Keratinocyte (primary cell): ENCODE data around the gene DIS3L2. TPM values are rescaled to one million over a fixed set of nuclear protein-coding genes. Genes with fewer than 3 reads are reported as not detected.

Experiments used
- DNase-seq: peaks from one replicate; pipeline ENCODE4 v3.0.0-alpha.2; 2011; ENCODE audit warnings: low read depth, missing footprints, low spot score
- FAIRE-seq: peaks from 2 replicates; lab custom pipeline; 2011; peaks lifted over from hg19 to GRCh38; lab: Jason Lieb, UNC
- H2AFZ ChIP-seq: 2 replicates; pipeline ENCODE4 v1.6.0; 2012; ENCODE audit warnings: low read length, control low read depth, inconsistent platforms; ENCODE audit not compliant: control insufficient read depth
- H3K27ac ChIP-seq: 2 replicates; pipeline ENCODE4 v1.5.1; 2011; ENCODE audit warnings: low read length; ENCODE audit not compliant: control insufficient read depth, insufficient read depth
- H3K27me3 ChIP-seq: 3 replicates; pipeline ENCODE4 v1.6.0; 2011; ENCODE audit warnings: low read length; ENCODE audit not compliant: control insufficient read depth, insufficient read depth; ENCODE audit errors: extremely low read depth
- H3K36me3 ChIP-seq, 2 experiments: 2 replicates in 1 of 2; 3 replicates in 1 of 2; pipeline ENCODE4 v1.5.1; 2011; ENCODE audit warnings: low read length in 2 of 2, mild to moderate bottlenecking in 1 of 2; ENCODE audit not compliant: control insufficient read depth in 2 of 2, insufficient read depth in 2 of 2; ENCODE audit errors: extremely low read depth in 1 of 2
- H3K4me1 ChIP-seq: 3 replicates; pipeline ENCODE4 v1.5.1; 2011; ENCODE audit warnings: low read length; ENCODE audit not compliant: control insufficient read depth, insufficient read depth; ENCODE audit errors: extremely low read depth
- H3K4me2 ChIP-seq: 3 replicates; pipeline ENCODE4 v1.6.0; 2011; ENCODE audit warnings: low read depth, low read length; ENCODE audit not compliant: control insufficient read depth, insufficient read depth; ENCODE audit errors: extremely low read depth
- H3K4me3 ChIP-seq, 3 experiments: fragments of 200-600 bp in 1 of 3; sonication (generic) in 1 of 3; 2 replicates in 2 of 3; 3 replicates in 1 of 3; pipeline ENCODE4 v1.5.1; 2011 to 2016; ENCODE audit warnings: low read length in 3 of 3, mild to moderate bottlenecking in 3 of 3, control low read depth in 2 of 3, inconsistent platforms in 1 of 3, low read depth in 1 of 3, mixed read lengths in 1 of 3, mixed run types in 1 of 3, moderate library complexity in 1 of 3; ENCODE audit not compliant: control insufficient read depth in 2 of 3, insufficient read depth in 2 of 3; ENCODE audit errors: extremely low read depth in 1 of 3
- H3K79me2 ChIP-seq: 2 replicates; pipeline ENCODE4 v1.6.0; 2012; ENCODE audit warnings: low read length; ENCODE audit not compliant: control insufficient read depth, insufficient read depth
- H3K9ac ChIP-seq: 3 replicates; pipeline ENCODE4 v1.6.0; 2011; ENCODE audit warnings: low read length; ENCODE audit not compliant: control insufficient read depth, insufficient read depth; ENCODE audit errors: extremely low read depth
- H3K9me1 ChIP-seq: 3 replicates; pipeline ENCODE4 v1.6.0; 2011; ENCODE audit warnings: low read length; ENCODE audit not compliant: control insufficient read depth, insufficient read depth; ENCODE audit errors: extremely low read depth
- H3K9me3 ChIP-seq: 2 replicates; pipeline ENCODE4 v1.5.1; 2012; ENCODE audit warnings: low read depth, low read length; ENCODE audit not compliant: control insufficient read depth
- H4K20me1 ChIP-seq: 3 replicates; pipeline ENCODE4 v1.6.0; 2011; ENCODE audit warnings: low read length; ENCODE audit not compliant: control insufficient read depth, insufficient read depth; ENCODE audit errors: extremely low read depth
- EZH2 ChIP-seq: IDR thresholded peaks from one replicate; pipeline ENCODE4 v1.6.1; 2012; ENCODE audit warnings: inconsistent platforms, mild to moderate bottlenecking, low read length, moderate library complexity
- dilution Hi-C: fragments of 300-500 bp; cut with MboI; formaldehyde crosslinking; loops from one replicate; pipeline ENCODE4 v1.7.0; 2020; ENCODE audit warnings: low sequenced_read_pairs; ENCODE audit not compliant: extremely low pct_ligation_motif_present
- polyA plus RNA-seq, 5 experiments: library from polyadenylated mRNA; depleted of rRNA in 3 of 5; stranded (reverse) in 3 of 5; stranded (forward) in 1 of 5; unstranded in 1 of 5; fragments of >200 nt; gene quantifications; 1 replicate in 1 of 5; 2 replicates in 3 of 5; 3 replicates in 1 of 5; pipeline versions ENCODE4 v1.2.1 to v1.2.3, GENCODE V29; 2011 to 2012; ENCODE audit warnings: missing spikeins in 2 of 5, low read depth in 1 of 5, low replicate concordance in 1 of 5
- TF ChIP-seq, protein P1 (sequence below), 3 experiments: IDR thresholded peaks in 1 of 3; conservative IDR thresholded peaks in 1 of 3; optimal IDR thresholded peaks in 1 of 3; 2 replicates in 2 of 3; 3 replicates in 1 of 3; pipeline versions ENCODE3 to v1.5.1; 2011; ENCODE audit warnings: low read length in 3 of 3, mild to moderate bottlenecking in 3 of 3, moderate library complexity in 2 of 3, control low read depth in 1 of 3, inconsistent platforms in 1 of 3; ENCODE audit not compliant: insufficient read depth in 2 of 3; ENCODE audit errors: extremely low read depth in 1 of 3

The DIS3L2 gene
- polyA plus RNA-seq, 1 donor (not counting 4 experiments of a cell fraction or from before 2014, with no cell fraction given): 8.6 TPM

DNA sequence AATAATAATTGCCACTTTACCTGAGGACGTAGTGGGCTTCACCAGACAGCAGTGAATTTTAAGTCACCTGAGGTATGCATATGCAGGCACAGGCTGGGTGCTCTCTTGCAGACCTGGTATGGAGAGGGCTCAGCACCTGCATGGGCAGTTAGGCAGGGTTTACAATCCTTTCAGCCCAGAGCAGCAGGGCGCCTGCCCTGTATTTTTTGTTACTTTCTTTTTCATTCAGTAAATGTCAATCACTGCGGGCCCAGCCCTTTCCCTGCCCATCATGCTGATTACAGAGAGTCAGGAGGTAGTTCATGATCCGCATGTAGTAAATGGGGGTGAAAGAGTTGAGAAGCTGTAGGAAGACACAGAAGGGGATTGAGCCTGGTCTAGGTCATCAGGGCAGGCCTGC, 270.0 kb downstream of the DIS3L2 start:
- H3K4me2 ChIP-seq: no peak overlapping the region
- no peak overlapping the region for H2AFZ ChIP-seq
- H4K20me1 ChIP-seq: no peaks in the 10 kb centered on the region
- no peaks in the 10 kb centered on the region for H3K27me3 ChIP-seq
- no peak overlapping the region for H3K4me3 ChIP-seq
- H3K27ac ChIP-seq: no peak overlapping the region
- no peaks in the 10 kb centered on the region for H3K9me3 ChIP-seq
- DNase-seq: no peak
- H3K9me1 ChIP-seq: no peaks in the 10 kb centered on the region
- H3K9ac ChIP-seq: no peak overlapping the region
- peaks cover 10% of the 10 kb centered on the region for H3K4me1 ChIP-seq
- no peaks in the 10 kb centered on the region for H3K36me3 ChIP-seq
- H3K79me2 ChIP-seq: no peaks in the 10 kb centered on the region
- no peak for FAIRE-seq
- TF ChIP-seq, protein P1, sequence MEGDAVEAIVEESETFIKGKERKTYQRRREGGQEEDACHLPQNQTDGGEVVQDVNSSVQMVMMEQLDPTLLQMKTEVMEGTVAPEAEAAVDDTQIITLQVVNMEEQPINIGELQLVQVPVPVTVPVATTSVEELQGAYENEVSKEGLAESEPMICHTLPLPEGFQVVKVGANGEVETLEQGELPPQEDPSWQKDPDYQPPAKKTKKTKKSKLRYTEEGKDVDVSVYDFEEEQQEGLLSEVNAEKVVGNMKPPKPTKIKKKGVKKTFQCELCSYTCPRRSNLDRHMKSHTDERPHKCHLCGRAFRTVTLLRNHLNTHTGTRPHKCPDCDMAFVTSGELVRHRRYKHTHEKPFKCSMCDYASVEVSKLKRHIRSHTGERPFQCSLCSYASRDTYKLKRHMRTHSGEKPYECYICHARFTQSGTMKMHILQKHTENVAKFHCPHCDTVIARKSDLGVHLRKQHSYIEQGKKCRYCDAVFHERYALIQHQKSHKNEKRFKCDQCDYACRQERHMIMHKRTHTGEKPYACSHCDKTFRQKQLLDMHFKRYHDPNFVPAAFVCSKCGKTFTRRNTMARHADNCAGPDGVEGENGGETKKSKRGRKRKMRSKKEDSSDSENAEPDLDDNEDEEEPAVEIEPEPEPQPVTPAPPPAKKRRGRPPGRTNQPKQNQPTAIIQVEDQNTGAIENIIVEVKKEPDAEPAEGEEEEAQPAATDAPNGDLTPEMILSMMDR (optimal IDR thresholded peaks at IDR 0.05 in 1 of 3, IDR thresholded peaks at IDR 0.05 in 1 of 3, conservative IDR thresholded peaks at IDR 0.05 in 1 of 3; ENCODE audit: extremely low read depth in 1 of 3, insufficient read depth in 2 of 3, low read length in 3 of 3): no peak
- TF ChIP-seq EZH2: no peak
- dilution Hi-C loops: no loop called here

DNA sequence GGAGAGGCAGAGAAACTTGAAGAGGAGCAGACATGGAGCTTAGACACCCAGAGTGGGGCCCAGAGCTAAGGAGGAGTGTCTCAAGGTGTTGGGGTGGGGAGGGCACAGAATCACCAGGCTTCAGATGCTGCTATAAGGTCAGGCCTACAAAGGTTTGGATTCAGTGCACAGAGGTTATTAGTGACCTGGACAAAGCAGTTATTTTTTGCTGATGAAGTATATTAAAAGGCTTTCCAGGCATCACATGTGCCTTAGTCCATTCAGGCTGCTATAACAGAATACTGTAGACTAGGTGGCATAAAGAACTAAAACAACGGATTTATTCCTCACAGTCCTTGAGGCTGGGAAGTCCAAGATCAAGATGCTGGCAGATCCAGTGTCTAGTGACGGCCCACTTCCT, 271.4 kb downstream of the DIS3L2 start:
- TF ChIP-seq EZH2: no peak
- TF ChIP-seq, protein P1 (optimal IDR thresholded peaks at IDR 0.05 in 1 of 3, IDR thresholded peaks at IDR 0.05 in 1 of 3, conservative IDR thresholded peaks at IDR 0.05 in 1 of 3; ENCODE audit: extremely low read depth in 1 of 3, insufficient read depth in 2 of 3, low read length in 3 of 3): no peak
- no peak overlapping the region for H3K27ac ChIP-seq
- no peaks in the 10 kb centered on the region for H3K9me1 ChIP-seq
- no peak overlapping the region for H3K9ac ChIP-seq
- H4K20me1 ChIP-seq: no peaks in the 10 kb centered on the region
- no peaks in the 10 kb centered on the region for H3K27me3 ChIP-seq
- H3K79me2 ChIP-seq: no peaks in the 10 kb centered on the region
- H2AFZ ChIP-seq: no peak overlapping the region
- no peak overlapping the region for H3K4me2 ChIP-seq
- H3K36me3 ChIP-seq: peaks cover 0 to 3% of the 10 kb centered on the region in 2 experiments
- H3K9me3 ChIP-seq: no peaks in the 10 kb centered on the region
- peaks cover 10% of the 10 kb centered on the region for H3K4me1 ChIP-seq
- DNase-seq: no peak
- H3K4me3 ChIP-seq: no peak overlapping the region
- FAIRE-seq: no peak
- dilution Hi-C loops: no loop called here
